Measurements from ENCODE around the gene DUSP11.

The DUSP11 gene

DNA sequence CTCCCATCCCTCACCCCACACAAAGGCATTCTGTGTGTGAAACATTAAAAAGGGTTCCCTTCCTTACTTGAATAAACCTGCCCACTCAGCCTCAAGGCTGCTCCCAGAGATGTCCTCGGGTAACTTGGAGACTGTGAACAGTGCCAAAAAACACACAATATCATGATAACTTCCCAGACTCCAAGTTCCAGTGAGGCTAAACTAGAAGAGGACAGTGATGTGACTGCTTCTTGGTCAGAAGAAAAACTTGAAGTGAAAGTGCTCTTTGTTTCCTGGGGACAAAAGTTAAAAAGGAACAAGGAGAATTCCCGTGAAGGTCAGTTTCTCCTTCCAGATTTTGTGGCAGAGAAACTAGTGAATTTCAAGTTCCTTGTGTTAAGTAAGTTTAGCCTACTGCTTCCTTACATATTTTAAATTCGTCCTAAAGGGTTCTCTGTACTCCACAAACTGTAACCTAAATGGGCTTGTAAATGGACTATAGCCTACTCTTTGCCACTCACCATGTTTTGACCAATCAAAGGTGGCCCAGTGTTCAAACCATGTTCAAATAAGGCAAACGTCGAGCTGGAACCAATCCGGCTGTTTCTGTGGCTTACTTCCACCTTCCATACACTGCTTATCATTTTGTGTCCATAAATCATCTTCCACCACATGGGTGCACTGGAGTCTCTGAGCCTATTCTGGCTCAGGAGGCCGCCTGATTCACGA, 63.2 kb downstream of the DUSP11 start:
- DNase-seq, result no peak

- DNase-seq, result no peak
Observed at GRCh38 chr2:73714091-73714490, 65.8 kb downstream of the DUSP11 start.
